Kasumi-1 (cell line): ENCODE results near the gene DCLK2.

Experiments used
- DNase-seq, 2 experiments: peaks; one replicate each; lab custom pipeline; 2025; lab: John Stamatoyannopoulos, UW

The DCLK2 gene

DNA sequence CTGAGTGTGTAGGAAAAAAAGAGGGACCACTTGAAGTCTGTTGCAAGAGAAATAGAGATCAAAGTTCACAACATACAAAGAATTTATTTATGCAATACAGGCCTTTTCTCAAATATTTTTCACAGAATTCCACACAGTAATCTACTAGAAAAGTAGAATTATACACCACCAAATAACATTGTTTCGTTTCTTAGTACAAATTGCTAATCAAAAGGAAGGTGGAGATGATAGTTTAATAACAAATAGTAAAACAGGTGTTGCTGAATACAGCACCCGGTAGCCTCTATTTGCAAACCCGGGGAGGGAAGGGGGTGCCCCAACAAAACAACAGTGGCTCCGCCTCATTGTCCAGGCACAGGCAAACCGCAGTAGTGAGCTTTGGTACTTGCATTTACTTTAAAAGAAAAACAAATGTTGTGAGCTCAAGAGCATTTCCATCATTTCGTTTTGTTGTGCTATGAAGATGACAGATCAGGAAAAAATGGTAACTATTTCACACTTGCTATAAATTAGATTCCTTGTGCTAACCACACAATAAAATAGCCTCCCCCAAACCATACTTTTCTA lies 186.4 kb downstream of the DCLK2 start:
- DNase-seq: no peak

DNA sequence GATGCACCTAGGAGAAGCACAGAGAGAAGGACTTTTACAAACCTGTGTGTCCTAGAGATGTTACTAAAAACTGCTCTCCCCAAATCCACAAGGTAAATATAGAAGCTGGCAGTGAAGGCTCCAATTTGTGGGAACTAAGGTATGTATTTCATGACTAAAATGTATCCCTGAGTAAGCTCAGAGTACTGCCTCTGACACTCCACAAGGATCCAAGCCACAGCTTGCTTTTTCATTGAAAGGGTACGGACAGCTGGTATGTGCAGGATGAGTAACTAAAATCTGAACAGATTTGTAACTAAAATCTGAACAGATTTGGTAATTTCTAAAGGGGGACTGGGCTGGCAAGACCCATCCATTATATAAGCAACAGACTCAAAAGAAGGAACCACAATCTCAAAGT lies 187.6 kb downstream of the DCLK2 start:
- DNase-seq: no peak

DNA sequence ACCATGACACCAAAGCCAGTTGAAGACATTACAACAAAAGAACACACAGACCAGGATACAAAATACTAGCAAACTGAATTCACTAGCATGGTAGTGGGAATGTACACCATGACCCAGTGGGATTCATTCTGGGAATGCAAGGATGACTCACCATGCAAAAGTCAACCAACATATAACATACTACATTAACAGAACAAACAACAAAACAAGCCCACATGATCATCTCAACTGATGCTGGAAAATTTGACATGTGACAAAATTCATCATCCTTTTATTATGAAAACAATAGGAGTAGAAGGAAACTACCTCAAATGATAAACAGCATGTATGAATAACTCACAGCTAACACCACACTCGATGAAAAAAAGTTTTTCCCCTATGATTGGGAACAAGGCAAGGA lies 190.2 kb downstream of the DCLK2 start:
- no peak for DNase-seq

DNA sequence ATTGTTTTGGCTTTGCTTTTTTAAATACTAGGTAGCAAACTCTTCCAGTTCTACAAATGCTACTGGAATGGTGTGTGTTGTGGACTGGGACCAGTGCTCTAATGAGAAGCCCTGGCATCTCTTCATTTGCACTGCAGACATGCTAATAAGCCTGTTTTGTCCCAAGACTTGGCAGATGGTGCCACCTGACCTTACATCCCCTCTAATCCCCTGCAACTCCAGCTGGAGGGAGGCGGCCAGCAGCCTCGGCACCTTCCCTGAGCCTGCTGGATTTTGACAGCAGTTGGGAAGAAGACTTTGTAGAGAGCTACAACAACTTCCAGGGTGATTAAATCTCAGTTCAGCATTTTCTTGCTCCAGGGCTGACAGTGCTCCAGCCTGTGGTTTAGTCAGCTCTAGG lies 200.0 kb downstream of the DCLK2 start:
- no peak for DNase-seq

DNA sequence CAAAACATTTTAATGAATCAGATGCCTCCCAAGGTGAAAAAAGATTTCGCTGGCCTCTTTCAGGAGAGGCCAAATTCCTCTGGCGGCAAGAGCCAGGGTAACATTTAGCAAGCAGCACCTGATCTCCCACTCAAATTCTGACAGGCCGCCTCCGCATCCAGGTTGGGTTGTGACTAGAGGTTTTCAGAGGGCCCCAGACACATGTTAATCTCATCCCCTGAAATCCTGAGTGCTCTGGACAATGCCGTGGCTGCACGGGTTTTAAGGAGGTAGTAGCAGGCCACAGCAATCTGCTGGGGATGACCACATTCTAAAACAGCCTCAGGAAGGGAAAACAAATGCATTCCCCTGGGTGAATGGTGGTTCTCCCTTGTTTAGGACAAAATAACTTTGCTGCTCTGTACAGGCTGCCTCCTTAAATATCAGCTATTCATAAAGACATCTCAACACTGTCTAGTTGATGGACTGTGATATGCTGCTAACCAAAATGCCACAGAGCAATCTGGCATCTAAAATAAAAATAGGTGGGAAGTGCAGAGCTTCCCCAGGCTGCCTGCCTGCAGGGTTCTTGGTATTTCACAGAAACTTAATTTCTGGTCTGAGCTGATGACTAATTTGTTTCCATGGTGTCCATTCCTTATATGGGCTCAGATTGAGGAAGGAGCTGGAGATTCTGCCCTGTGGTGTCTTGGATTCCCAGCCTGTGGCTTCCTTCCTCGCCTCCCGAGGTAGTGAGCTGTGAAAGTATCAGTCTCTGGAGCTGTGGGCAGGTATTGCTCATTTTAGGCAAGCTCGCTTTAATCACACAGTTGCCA lies 202.0 kb downstream of the DCLK2 start:
- peak; percentile 93 to 94 for DNase-seq

DNA sequence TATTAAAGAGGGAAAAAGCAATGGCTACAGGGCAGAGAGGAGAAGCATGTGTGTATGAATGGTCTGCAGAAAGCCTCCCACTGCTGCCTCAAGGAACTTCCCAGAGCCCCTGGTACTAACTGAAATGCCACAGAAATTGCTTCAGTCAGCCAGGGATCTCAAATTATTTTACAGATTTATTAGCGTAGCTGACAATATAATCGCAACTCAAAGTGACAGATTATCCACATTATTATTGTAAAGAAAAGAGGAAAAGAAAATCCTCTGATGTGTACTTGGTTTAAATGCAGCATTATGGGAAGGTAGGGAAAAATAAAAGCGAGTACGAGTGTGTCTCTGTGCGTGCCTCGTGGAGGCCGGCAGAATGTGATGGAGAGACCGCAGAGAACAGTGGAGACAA lies 202.7 kb downstream of the DCLK2 start:
- no peak for DNase-seq

DNA sequence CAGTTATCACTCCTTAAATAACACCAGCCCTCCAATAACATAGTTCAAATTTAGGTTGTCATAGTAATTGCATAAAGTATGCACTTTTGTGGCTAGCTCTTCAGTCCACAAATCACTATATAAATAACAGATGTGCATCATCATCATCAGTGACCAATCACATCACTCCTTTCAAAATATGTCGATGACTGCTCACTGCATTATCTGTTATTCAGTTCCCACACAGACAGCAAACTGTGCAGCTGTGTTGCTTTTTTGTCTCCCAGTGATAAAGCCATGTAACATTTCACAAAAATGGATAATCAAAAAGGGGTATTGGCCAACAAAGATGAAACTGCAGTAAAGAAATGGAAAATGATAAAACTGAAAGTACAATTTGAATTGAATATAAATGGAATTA lies 205.4 kb downstream of the DCLK2 start:
- no peak for DNase-seq

DNA sequence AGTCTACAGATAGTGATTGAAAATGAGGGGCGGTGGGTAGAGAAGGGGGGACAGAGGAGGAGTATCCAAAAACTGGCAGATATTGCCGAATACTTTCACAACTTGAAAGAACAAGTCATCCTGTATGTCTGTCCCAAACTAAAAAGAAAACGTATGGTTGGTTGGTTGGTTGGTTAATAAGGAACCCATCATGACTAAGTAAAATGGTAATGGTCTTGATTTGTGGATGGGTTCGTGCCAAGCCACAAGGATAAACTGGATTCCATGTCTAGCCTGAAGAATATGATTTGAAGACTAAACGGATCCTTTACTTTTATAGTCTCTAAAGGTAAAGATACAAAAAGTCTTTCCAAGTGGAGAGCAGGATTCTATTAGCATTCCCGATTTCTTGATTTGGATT lies 208.4 kb downstream of the DCLK2 start:
- DNase-seq: no peak

DNA sequence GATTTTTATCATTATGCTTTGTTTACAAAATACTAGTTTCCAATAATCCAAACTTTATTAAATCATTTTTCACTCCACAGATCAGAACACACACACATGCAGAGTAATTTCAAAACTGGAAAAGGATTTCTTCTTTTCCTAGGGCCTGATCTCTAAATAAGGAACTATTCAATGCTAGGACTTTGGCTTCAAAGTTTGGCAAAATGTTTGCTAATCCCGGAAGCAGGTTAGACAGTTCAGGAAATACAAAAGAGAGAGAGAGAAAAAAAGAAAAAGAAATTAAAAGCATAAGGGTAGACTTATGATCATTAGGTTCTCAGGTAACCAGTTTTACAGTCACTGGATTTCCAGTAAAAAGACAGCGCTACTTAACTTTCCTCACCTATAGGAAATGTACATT lies 211.0 kb downstream of the DCLK2 start:
- DNase-seq: no peak

DNA sequence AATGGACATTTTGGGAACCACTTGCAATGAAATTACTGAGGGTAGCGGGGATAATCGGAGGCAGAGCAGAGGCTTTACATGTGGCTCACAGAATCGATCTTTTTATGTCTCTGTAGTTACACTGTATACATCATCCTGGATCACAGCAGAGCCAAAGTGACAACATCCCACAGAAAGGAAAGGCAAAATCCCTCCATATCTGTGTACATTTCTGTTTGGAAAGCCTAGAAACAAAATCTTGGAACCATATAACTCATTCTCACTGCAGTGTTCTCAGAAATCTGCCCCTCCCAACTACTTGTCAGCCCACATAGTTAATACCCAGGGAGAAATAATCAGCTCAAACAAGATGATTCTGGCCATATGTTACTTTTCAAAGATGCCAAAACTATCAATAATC lies 211.6 kb downstream of the DCLK2 start:
- no peak for DNase-seq

DNA sequence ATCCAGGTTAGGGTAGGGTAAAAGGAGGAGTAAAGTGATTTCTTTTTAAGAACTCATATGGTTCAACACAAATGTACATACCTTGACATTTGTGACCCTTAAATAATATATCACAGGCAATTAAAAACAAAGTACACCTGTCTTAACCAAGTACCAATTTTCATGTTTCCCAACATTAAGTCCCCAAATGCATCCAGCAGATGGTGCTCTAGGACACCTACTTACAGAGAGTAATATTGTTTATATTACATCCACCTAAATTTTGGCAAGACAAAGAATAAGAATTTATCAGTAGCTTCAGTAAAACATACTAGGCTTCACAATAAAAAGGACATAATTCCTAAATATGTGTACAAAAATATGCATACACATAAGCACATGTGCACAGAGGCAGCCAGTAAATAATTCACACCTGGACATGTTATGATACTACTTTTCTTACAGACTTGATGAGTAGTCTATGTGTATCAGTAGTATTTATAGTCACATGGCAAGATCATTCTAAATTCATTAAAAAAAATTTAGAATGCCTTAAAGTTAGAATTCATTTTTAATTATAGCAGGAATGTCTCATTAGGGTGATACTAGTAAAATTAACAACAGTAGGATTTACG lies 219.7 kb downstream of the DCLK2 start:
- peak; percentile 33 to 54 for DNase-seq

DNA sequence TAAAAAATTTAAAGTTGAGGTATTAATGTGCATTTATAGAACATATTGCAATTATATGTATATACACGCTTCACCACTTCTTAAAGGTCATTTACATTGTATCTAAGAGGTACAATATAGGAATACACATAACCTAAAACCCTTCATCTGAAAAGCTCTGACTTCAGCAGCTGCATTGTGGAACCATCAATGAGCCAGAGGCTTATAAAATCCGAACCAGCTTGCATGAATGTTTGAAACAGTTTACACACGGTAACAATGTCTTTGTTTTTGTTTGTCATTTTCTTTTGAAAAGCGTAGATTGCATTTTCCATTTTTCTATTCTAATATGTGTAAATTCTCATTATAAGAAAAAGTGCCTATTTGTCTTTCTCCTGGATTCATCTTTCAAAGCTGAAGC lies 221.6 kb downstream of the DCLK2 start:
- no peak for DNase-seq

DNA sequence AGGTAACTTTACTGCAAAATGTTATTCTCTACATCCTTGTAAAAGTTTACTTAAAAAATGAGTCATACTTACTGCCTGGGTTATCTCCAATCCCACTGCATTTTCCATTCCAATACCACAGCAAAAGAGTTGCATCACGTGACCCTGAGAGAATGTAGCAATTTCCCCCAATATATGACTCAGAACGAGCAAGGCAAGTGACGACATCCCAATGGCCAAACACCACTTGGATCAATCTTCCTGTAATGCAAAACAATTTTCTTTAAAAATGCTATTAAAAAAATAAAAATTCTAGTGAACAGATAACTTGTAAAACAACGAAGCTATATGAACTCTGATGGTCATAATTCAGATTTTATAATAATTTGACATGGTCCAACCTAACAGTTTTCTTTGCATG lies 224.3 kb downstream of the DCLK2 start:
- DNase-seq: peak; percentile 64 to 77

DNA sequence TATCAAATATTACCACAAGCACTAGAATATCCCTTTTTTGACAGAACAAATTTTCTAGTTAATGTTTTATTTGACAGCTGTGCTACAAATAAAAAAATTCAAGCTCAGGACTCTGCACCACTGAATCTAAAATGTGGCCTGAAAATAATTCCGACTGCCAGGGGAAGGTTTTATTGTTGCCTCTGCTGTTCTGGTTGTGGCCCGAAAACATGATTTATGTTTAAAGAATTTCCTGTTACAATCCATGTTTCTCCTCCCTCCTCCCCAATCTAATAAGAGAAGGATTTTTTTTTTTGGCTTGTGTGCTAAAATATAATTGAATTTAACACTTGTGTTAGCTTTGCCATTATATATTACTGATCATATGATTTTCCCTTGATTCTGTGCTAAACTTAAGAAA lies 227.8 kb downstream of the DCLK2 start:
- no peak for DNase-seq

DNA sequence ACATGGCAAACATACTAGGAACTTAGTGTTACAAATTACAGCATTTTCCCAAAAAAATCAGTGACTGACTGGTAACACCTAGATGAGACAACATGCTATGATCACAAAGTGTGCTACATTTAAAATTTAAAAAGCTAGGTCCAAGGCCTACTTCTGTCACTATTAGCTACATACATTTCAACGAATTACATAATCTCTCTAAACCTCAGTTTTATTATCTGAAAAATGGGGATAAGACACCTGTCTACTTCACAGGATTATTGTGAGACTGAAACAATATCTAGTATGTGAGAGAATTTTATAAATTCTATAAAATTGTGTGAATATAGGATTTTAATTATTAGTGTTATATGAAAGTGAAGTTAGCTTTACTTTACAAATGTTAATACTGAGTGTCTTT lies 228.5 kb downstream of the DCLK2 start:
- DNase-seq: no peak
